ENCODE data around the gene PTEN. TPM values are rescaled to one million over a fixed set of nuclear protein-coding genes. Genes with fewer than 3 reads are reported as not detected.

Gene PTEN
- total and polyA plus RNA-seq, 2 donors (not counting 3 experiments of a cell fraction or from before 2014, with no cell fraction given), result 8.0 to 76.9 TPM

GRCh38 chr10:87974130-87974529 lies 110.7 kb downstream of the PTEN start:
- Histone ChIP-seq H3K9ac (replicated peaks; ENCODE audit: extremely low read depth, insufficient read depth, low read length) (no peak overlapping the region), H3K4me2 (ENCODE audit: insufficient read depth, low read length) (no peak overlapping the region), H3K27me3 (ENCODE audit: control insufficient read depth in 2 of 2, insufficient read depth in 2 of 2, low read length in 2 of 2) (no peaks in the 10 kb centered on the region), H3K4me1 (ENCODE audit: control insufficient read depth, extremely low read depth, insufficient read depth, low read length) (no peaks in the 10 kb centered on the region), H2AFZ (ENCODE audit: low read depth, low read length) (no peak overlapping the region), H3K4me3 (replicated peaks in 1 of 3; ENCODE audit: insufficient read depth in 1 of 3, low read depth in 1 of 3, low read length in 3 of 3) (no peak overlapping the region), H3K27ac (ENCODE audit: insufficient read depth, low read depth, low read length) (no peak overlapping the region), H3K79me2 (ENCODE audit: control insufficient read depth, insufficient read depth, low read length) (no peaks in the 10 kb centered on the region), H3K36me3 (ENCODE audit: control insufficient read depth in 2 of 2, extremely low read depth in 1 of 2, insufficient read depth in 2 of 2, low read length in 2 of 2) (no peaks in the 10 kb centered on the region), H3K9me1 (replicated peaks; ENCODE audit: control insufficient read depth, extremely low read depth, insufficient read depth, low read length) (no peaks in the 10 kb centered on the region), H3K9me3 (replicated peaks; ENCODE audit: control insufficient read depth, insufficient read depth, low read length) (no peaks in the 10 kb centered on the region), H4K20me1 (replicated peaks; ENCODE audit: control insufficient read depth, extremely low read depth, insufficient read depth, low read length) (no peaks in the 10 kb centered on the region)
- TF ChIP-seq FOS (IDR thresholded peaks at IDR 0.05; ENCODE audit: borderline replicate concordance, insufficient read depth, low read length) (no peak), POLR2AphosphoS5 (IDR thresholded peaks at IDR 0.05; ENCODE audit: insufficient read depth, low read depth, low read length) (no peak), EZH2 (IDR thresholded peaks at IDR 0.05; ENCODE audit: borderline replicate concordance, low read depth, low read length, severe bottlenecking) (no peak), GATA2 (IDR thresholded peaks at IDR 0.05; ENCODE audit: insufficient read depth, insufficient read length, low read depth, low read length) (no peak), MYC (IDR thresholded peaks at IDR 0.05; ENCODE audit: low read depth, low read length) (no peak)
- ChIA-PET CTCF (interaction anchor here (1.1 to 1.3 kb wide), 2 partner anchors 26 to 415 kb away, joined by 3 read pairs; no protein-coding TSS in a partner anchor), POLR2A (no interaction called here)
- DNase-seq (ENCODE audit: low read depth, low spot score), result no peak
- FAIRE-seq, result no peak
- BruUV-seq (replicated peaks), result no TSS peak
- dilution Hi-C loops (cut with MboI; ENCODE audit: extremely low pct_ligation_motif_present, low sequenced_read_pairs) (no loop called here), intact Hi-C loops (cut with micrococcal nuclease) (no loop called here)

- Histone ChIP-seq H3K9ac (replicated peaks; ENCODE audit: extremely low read depth, insufficient read depth, low read length) (no peak overlapping the region), H3K36me3 (ENCODE audit: control insufficient read depth in 2 of 2, extremely low read depth in 1 of 2, insufficient read depth in 2 of 2, low read length in 2 of 2) (no peaks in the 10 kb centered on the region), H3K4me1 (ENCODE audit: control insufficient read depth, extremely low read depth, insufficient read depth, low read length) (no peaks in the 10 kb centered on the region), H3K9me1 (replicated peaks; ENCODE audit: control insufficient read depth, extremely low read depth, insufficient read depth, low read length) (no peaks in the 10 kb centered on the region), H3K79me2 (ENCODE audit: control insufficient read depth, insufficient read depth, low read length) (no peaks in the 10 kb centered on the region), H2AFZ (ENCODE audit: low read depth, low read length) (no peak overlapping the region), H4K20me1 (replicated peaks; ENCODE audit: control insufficient read depth, extremely low read depth, insufficient read depth, low read length) (no peaks in the 10 kb centered on the region), H3K27me3 (ENCODE audit: control insufficient read depth in 2 of 2, insufficient read depth in 2 of 2, low read length in 2 of 2) (no peaks in the 10 kb centered on the region), H3K27ac (ENCODE audit: insufficient read depth, low read depth, low read length) (no peak overlapping the region), H3K9me3 (replicated peaks; ENCODE audit: control insufficient read depth, insufficient read depth, low read length) (no peaks in the 10 kb centered on the region), H3K4me2 (ENCODE audit: insufficient read depth, low read length) (no peak overlapping the region), H3K4me3 (replicated peaks in 1 of 3; ENCODE audit: insufficient read depth in 1 of 3, low read depth in 1 of 3, low read length in 3 of 3) (no peak overlapping the region)
- TF ChIP-seq POLR2AphosphoS5 (IDR thresholded peaks at IDR 0.05; ENCODE audit: insufficient read depth, low read depth, low read length) (no peak), MAX (IDR thresholded peaks at IDR 0.05; ENCODE audit: insufficient read depth, insufficient read length) (no peak), POLR2A (IDR thresholded peaks at IDR 0.05; ENCODE audit: low read depth, low read length) (no peak), MYC (IDR thresholded peaks at IDR 0.05; ENCODE audit: low read depth, low read length) (no peak), EZH2 (IDR thresholded peaks at IDR 0.05; ENCODE audit: borderline replicate concordance, low read depth, low read length, severe bottlenecking) (no peak), JUN (IDR thresholded peaks at IDR 0.05; ENCODE audit: borderline replicate concordance, insufficient read depth, insufficient read length, low read depth) (no peak), FOS (IDR thresholded peaks at IDR 0.05; ENCODE audit: borderline replicate concordance, insufficient read depth, low read length) (no peak), GATA2 (IDR thresholded peaks at IDR 0.05; ENCODE audit: insufficient read depth, insufficient read length, low read depth, low read length) (no peak)
- TF ChIP-seq, protein P1, sequence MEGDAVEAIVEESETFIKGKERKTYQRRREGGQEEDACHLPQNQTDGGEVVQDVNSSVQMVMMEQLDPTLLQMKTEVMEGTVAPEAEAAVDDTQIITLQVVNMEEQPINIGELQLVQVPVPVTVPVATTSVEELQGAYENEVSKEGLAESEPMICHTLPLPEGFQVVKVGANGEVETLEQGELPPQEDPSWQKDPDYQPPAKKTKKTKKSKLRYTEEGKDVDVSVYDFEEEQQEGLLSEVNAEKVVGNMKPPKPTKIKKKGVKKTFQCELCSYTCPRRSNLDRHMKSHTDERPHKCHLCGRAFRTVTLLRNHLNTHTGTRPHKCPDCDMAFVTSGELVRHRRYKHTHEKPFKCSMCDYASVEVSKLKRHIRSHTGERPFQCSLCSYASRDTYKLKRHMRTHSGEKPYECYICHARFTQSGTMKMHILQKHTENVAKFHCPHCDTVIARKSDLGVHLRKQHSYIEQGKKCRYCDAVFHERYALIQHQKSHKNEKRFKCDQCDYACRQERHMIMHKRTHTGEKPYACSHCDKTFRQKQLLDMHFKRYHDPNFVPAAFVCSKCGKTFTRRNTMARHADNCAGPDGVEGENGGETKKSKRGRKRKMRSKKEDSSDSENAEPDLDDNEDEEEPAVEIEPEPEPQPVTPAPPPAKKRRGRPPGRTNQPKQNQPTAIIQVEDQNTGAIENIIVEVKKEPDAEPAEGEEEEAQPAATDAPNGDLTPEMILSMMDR (IDR thresholded peaks at IDR 0.05; ENCODE audit: extremely low read depth in 1 of 2, insufficient read depth in 1 of 2, low read depth in 1 of 2, low read length in 2 of 2), result no peak
- FAIRE-seq (no peak), DNase-seq (ENCODE audit: low read depth, low spot score) (no peak)
- dilution Hi-C loops (cut with MboI; ENCODE audit: extremely low pct_ligation_motif_present, low sequenced_read_pairs), result no loop called here
- intact Hi-C loops (cut with micrococcal nuclease), result no loop called here
- CTCF ChIA-PET, result interaction anchor here (1.1 to 1.3 kb wide), 2 partner anchors 27 to 414 kb away, joined by 3 read pairs; no protein-coding TSS in a partner anchor
- BruUV-seq (replicated peaks), result no TSS peak
- POLR2A ChIA-PET, result no interaction called here
Observed at GRCh38 chr10:87974769-87975168, 111.3 kb downstream of the PTEN start.
